ENCODE data around the gene NCOR2. TPM values are rescaled to one million over a fixed set of nuclear protein-coding genes. Genes with fewer than 3 reads are reported as not detected.

Gene NCOR2
- total and polyA plus RNA-seq, 2 donors (not counting 3 experiments of a cell fraction or from before 2014, with no cell fraction given): 26.5 to 241 TPM

- TF ChIP-seq MAX (IDR thresholded peaks at IDR 0.05; ENCODE audit: insufficient read depth, insufficient read length): no peak
- TF ChIP-seq CTCF (IDR thresholded peaks at IDR 0.05; ENCODE audit: extremely low read depth in 1 of 2, insufficient read depth in 1 of 2, low read depth in 1 of 2, low read length in 2 of 2): no peak
- no peak for TF ChIP-seq POLR2AphosphoS5 (IDR thresholded peaks at IDR 0.05; ENCODE audit: insufficient read depth, low read depth, low read length)
- TF ChIP-seq EZH2 (IDR thresholded peaks at IDR 0.05; ENCODE audit: borderline replicate concordance, low read depth, low read length, severe bottlenecking): no peak
- no peak for TF ChIP-seq POLR2A (IDR thresholded peaks at IDR 0.05; ENCODE audit: low read depth, low read length)
- TF ChIP-seq GATA2 (IDR thresholded peaks at IDR 0.05; ENCODE audit: insufficient read depth, insufficient read length, low read depth, low read length): no peak
- no peak for TF ChIP-seq JUN (IDR thresholded peaks at IDR 0.05; ENCODE audit: borderline replicate concordance, insufficient read depth, insufficient read length, low read depth)
- TF ChIP-seq FOS (IDR thresholded peaks at IDR 0.05; ENCODE audit: borderline replicate concordance, insufficient read depth, low read length): no peak
- TF ChIP-seq MYC (IDR thresholded peaks at IDR 0.05; ENCODE audit: low read depth, low read length): no peak
- Histone ChIP-seq H3K27me3 (ENCODE audit: control insufficient read depth in 2 of 2, insufficient read depth in 2 of 2, low read length in 2 of 2) (no peaks in the 10 kb centered on the region), H3K9me1 (replicated peaks; ENCODE audit: control insufficient read depth, extremely low read depth, insufficient read depth, low read length) (no peaks in the 10 kb centered on the region), H3K4me2 (ENCODE audit: insufficient read depth, low read length) (no peak overlapping the region), H3K79me2 (ENCODE audit: control insufficient read depth, insufficient read depth, low read length) (no peaks in the 10 kb centered on the region), H4K20me1 (replicated peaks; ENCODE audit: control insufficient read depth, extremely low read depth, insufficient read depth, low read length) (no peaks in the 10 kb centered on the region), H3K36me3 (ENCODE audit: control insufficient read depth in 2 of 2, extremely low read depth in 1 of 2, insufficient read depth in 2 of 2, low read length in 2 of 2) (no peaks in the 10 kb centered on the region), H3K4me1 (ENCODE audit: control insufficient read depth, extremely low read depth, insufficient read depth, low read length) (peaks cover 8% of the 10 kb centered on the region), H3K27ac (ENCODE audit: insufficient read depth, low read depth, low read length) (no peak overlapping the region), H3K9ac (replicated peaks; ENCODE audit: extremely low read depth, insufficient read depth, low read length) (no peak overlapping the region), H3K4me3 (replicated peaks in 1 of 3; ENCODE audit: insufficient read depth in 1 of 3, low read depth in 1 of 3, low read length in 3 of 3) (no peak overlapping the region), H2AFZ (ENCODE audit: low read depth, low read length) (no peak overlapping the region), H3K9me3 (replicated peaks; ENCODE audit: control insufficient read depth, insufficient read depth, low read length) (no peaks in the 10 kb centered on the region)
- no peak for FAIRE-seq
- DNase-seq (ENCODE audit: low read depth, low spot score): no peak
- intact Hi-C loops (cut with micrococcal nuclease) (no loop called here), dilution Hi-C loops (cut with MboI; ENCODE audit: extremely low pct_ligation_motif_present, low sequenced_read_pairs) (no loop called here)
- ChIA-PET CTCF (no interaction called here), POLR2A (no interaction called here)
- BruUV-seq (replicated peaks): no TSS peak
Observed at GRCh38 chr12:124577986-124578385, 10.6 kb upstream of the NCOR2 start.
